ENCODE results near the gene YES1.

DNA sequence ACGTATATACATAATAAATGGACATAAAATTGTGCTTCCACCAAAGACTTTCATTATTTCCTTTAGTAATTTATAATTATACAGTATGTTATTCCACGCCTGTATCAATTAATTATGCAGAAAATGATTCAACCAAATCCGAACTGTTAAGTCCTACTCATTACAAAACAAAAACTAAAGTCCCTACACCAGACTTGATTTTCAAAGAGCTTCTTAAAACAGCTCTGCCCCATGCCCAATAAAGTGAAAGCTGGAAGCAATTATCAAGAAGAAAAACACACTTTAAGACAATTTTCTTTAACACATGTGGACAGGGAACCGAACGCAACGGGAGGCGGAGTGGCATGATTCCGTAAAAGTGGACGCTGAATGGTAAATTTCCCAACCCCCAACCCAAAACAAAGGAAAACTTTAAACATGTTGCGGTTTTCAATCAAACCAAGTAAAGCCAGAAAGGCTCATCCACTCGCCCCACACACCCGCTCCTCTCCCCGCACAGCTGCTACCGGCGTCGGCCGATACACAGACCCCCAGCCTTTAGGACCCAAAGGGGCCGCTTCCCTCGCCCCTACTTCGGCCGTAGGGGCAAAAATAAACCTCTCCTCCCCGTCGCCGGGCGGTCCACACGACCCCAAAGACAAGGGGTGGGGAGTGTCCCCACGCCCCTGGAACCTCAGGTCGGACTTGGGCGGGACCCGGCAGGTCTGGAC lies 705 bp downstream of the YES1 start:
- TF ChIP-seq, protein P1, sequence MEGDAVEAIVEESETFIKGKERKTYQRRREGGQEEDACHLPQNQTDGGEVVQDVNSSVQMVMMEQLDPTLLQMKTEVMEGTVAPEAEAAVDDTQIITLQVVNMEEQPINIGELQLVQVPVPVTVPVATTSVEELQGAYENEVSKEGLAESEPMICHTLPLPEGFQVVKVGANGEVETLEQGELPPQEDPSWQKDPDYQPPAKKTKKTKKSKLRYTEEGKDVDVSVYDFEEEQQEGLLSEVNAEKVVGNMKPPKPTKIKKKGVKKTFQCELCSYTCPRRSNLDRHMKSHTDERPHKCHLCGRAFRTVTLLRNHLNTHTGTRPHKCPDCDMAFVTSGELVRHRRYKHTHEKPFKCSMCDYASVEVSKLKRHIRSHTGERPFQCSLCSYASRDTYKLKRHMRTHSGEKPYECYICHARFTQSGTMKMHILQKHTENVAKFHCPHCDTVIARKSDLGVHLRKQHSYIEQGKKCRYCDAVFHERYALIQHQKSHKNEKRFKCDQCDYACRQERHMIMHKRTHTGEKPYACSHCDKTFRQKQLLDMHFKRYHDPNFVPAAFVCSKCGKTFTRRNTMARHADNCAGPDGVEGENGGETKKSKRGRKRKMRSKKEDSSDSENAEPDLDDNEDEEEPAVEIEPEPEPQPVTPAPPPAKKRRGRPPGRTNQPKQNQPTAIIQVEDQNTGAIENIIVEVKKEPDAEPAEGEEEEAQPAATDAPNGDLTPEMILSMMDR (conservative IDR thresholded peaks at IDR 0.05; ENCODE audit: low read length), result no peak
- no peak for TF ChIP-seq EZH2phosphoT487 (IDR thresholded peaks at IDR 0.05; ENCODE audit: borderline replicate concordance, low read depth, low read length)

All from OCI-LY7 (cell line).